Endothelial cell (in vitro differentiated cells): ENCODE data around the gene GALNT17. TPM values are rescaled to one million over a fixed set of nuclear protein-coding genes. Genes with fewer than 3 reads are reported as not detected.

ENCODE experiments used
- DNase-seq: peaks from one replicate; pipeline ENCODE4 v3.0.0; 2021; ENCODE audit warnings: low spot score
- H3K27ac Mint-ChIP-seq: one replicate; pipeline ENCODE4 v1.8.0; 2021; ENCODE audit warnings: mixed read lengths, inconsistent platforms; ENCODE audit not compliant: unreplicated experiment
- H3K27me3 Mint-ChIP-seq: one replicate; pipeline ENCODE4 v1.8.0; 2021; ENCODE audit warnings: mild to moderate bottlenecking, moderate library complexity, mixed read lengths, inconsistent platforms; ENCODE audit not compliant: unreplicated experiment
- H3K36me3 Mint-ChIP-seq: one replicate; pipeline ENCODE4 v1.8.0; 2021; ENCODE audit warnings: mild to moderate bottlenecking, low read depth, mixed read lengths, inconsistent platforms; ENCODE audit not compliant: unreplicated experiment
- H3K4me1 Mint-ChIP-seq: one replicate; pipeline ENCODE4 v1.8.0; 2021; ENCODE audit warnings: mild to moderate bottlenecking, mixed read lengths, inconsistent platforms; ENCODE audit not compliant: unreplicated experiment
- H3K4me3 Mint-ChIP-seq: one replicate; pipeline ENCODE4 v1.8.0; 2021; ENCODE audit warnings: mild to moderate bottlenecking, mixed read lengths, inconsistent platforms; ENCODE audit not compliant: unreplicated experiment
- H3K9me3 Mint-ChIP-seq: one replicate; pipeline ENCODE4 v1.8.0; 2021; ENCODE audit warnings: mixed read lengths, inconsistent platforms; ENCODE audit not compliant: unreplicated experiment
- total RNA-seq: library from RNA; stranded (reverse); fragmentation: NEBNext Ultra II Directional; extraction: Animal tissue kit (Norgen Biotek cat#: 25700); gene quantifications from one replicate; pipeline ENCODE4 v1.2.1, GENCODE V29; 2021; ENCODE audit not compliant: unreplicated experiment
- TF ChIP-seq, protein P1 (sequence below): fragments of 200-600 bp; sonication (generic); IDR thresholded peaks from one replicate; pipeline ENCODE4 v1.5.0; 2021; ENCODE audit warnings: antibody characterized with exemption; ENCODE audit not compliant: unreplicated experiment

The GALNT17 gene
- total RNA-seq, 1 donor from 2014 or later: 0.38 TPM

DNA sequence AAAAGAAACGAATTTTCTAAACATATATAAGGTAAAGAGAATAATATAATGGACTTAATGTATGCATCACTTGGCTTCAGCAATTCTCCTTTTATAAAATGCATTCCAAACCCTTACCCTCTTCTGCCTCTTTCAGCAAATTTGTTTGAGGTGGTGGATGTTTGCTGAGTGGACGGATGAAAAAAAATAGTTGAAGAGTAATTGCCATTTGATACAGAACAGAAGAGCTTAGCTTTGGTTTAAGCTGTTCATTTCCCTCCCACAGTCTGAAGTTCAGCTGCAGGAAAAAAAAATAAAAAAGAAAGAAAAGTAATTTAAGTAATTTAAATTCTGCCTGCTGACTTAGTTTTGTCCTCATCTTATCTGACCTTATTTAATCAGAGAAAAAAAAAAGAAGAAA, 138.6 kb downstream of the GALNT17 start:
- DNase-seq: no peak
- H3K27ac Mint-ChIP-seq: no peak overlapping the region
- peaks cover 5% of the 10 kb centered on the region for H3K27me3 Mint-ChIP-seq
- H3K4me3 Mint-ChIP-seq: no peak overlapping the region
- no peaks in the 10 kb centered on the region for H3K4me1 Mint-ChIP-seq
- peaks cover 11% of the 10 kb centered on the region for H3K36me3 Mint-ChIP-seq
- H3K9me3 Mint-ChIP-seq: peaks cover 23% of the 10 kb centered on the region
- TF ChIP-seq, protein P1, sequence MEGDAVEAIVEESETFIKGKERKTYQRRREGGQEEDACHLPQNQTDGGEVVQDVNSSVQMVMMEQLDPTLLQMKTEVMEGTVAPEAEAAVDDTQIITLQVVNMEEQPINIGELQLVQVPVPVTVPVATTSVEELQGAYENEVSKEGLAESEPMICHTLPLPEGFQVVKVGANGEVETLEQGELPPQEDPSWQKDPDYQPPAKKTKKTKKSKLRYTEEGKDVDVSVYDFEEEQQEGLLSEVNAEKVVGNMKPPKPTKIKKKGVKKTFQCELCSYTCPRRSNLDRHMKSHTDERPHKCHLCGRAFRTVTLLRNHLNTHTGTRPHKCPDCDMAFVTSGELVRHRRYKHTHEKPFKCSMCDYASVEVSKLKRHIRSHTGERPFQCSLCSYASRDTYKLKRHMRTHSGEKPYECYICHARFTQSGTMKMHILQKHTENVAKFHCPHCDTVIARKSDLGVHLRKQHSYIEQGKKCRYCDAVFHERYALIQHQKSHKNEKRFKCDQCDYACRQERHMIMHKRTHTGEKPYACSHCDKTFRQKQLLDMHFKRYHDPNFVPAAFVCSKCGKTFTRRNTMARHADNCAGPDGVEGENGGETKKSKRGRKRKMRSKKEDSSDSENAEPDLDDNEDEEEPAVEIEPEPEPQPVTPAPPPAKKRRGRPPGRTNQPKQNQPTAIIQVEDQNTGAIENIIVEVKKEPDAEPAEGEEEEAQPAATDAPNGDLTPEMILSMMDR: no peak

DNA sequence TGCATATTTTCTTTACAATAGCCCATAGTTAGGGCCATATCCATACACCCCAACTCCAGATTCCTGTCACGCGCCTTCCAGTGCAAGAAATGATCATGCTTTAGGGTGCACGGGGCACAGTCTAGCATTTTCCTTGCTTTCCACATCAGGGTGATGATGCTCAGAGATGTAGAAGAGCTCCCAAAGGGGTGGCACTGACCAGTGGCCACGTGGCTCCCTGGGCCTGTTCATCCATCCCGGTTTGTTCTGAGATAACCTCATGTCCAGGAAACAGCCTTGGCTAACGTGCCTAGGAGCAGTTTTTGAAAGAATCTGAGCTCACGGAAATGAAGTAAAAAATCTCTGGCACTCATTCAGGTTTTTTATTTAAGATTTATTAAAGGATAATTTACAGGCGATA, 139.3 kb downstream of the GALNT17 start:
- no peak for DNase-seq
- Mint-ChIP-seq H3K27ac (no peak overlapping the region), H3K36me3 (peaks cover 8% of the 10 kb centered on the region), H3K27me3 (peaks cover 5% of the 10 kb centered on the region), H3K9me3 (peaks cover 23% of the 10 kb centered on the region), H3K4me3 (no peak overlapping the region), H3K4me1 (no peaks in the 10 kb centered on the region)
- TF ChIP-seq, protein P1: no peak

GRCh38 chr7:71272509-71273490, 140.9 kb downstream of the GALNT17 start:
- Mint-ChIP-seq H3K27ac (no peak overlapping the region), H3K9me3 (peaks cover 23% of the 10 kb centered on the region), H3K36me3 (peaks cover 3% of the 10 kb centered on the region), H3K4me1 (no peaks in the 10 kb centered on the region), H3K27me3 (peaks cover 3% of the 10 kb centered on the region), H3K4me3 (no peak overlapping the region)
- no peak for DNase-seq
- TF ChIP-seq, protein P1: no peak

DNA sequence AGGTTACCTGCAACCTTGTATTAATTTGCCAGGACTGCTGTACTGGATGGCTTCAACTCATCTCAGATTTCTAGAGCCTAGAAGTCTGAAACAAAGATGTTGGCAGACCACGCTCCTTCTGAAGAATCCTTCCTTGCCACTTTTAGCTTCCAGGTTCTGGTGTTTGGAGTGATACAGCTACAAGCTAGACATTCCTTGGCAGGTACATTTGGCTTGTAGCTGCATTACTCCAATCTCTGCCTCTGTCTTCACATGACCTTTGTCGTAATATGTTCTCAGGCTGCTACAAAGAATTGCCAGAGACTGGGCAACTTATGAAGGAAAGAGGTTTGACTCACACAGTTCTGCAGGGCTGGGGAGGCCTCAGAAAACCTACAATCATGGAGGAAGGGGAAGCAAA, 146.3 kb downstream of the GALNT17 start:
- no peak for DNase-seq
- Mint-ChIP-seq H3K4me1 (no peaks in the 10 kb centered on the region), H3K27ac (no peak overlapping the region), H3K4me3 (no peak overlapping the region), H3K9me3 (peaks cover 26% of the 10 kb centered on the region), H3K27me3 (no peaks in the 10 kb centered on the region), H3K36me3 (peaks cover 4% of the 10 kb centered on the region)
- TF ChIP-seq, protein P1: no peak

- no peaks in the 10 kb centered on the region for H3K27me3 Mint-ChIP-seq
- peaks cover 20% of the 10 kb centered on the region for H3K9me3 Mint-ChIP-seq
- H3K4me3 Mint-ChIP-seq: no peak overlapping the region
- H3K36me3 Mint-ChIP-seq: peaks cover 4% of the 10 kb centered on the region
- H3K27ac Mint-ChIP-seq: no peak overlapping the region
- DNase-seq: no peak
- H3K4me1 Mint-ChIP-seq: no peaks in the 10 kb centered on the region
- TF ChIP-seq, protein P1: no peak
Observed at GRCh38 chr7:71281261-71281660, 149.3 kb downstream of the GALNT17 start.
